Erythroblast (primary cell): ENCODE measurements around the gene SLC17A8.
A peak's percentile ranks its signal among the peaks of the same experiment; 100 is the strongest.

Source experiments
- DNase-seq, 2 experiments: peaks; one replicate each; lab custom pipeline; 2025; lab: John Stamatoyannopoulos, UW
- GATA1 ChIP-seq: IDR thresholded peaks from 2 replicates; pipeline ENCODE4 v1.6.1; 2011; ENCODE audit warnings: low read depth, mild to moderate bottlenecking, control low read depth, low read length, moderate library complexity
- POLR2A ChIP-seq: IDR thresholded peaks from 2 replicates; pipeline ENCODE4 v1.6.1; 2011; ENCODE audit warnings: mild to moderate bottlenecking, low read length

Gene SLC17A8

GRCh38 chr12:100348657-100349454, 8.0 kb upstream of the SLC17A8 start:
- DNase-seq, result peak; percentile 20 to 37
- TF ChIP-seq GATA1 (no peak), POLR2A (no peak)

- TF ChIP-seq GATA1 (no peak), POLR2A (no peak)
- no peak for DNase-seq
Measured at GRCh38 chr12:100359248-100359647, 2.4 kb downstream of the SLC17A8 start.

- no peak for DNase-seq
- TF ChIP-seq GATA1, result no peak
- no peak for TF ChIP-seq POLR2A
Measured at GRCh38 chr12:100359822-100360221, 2.9 kb downstream of the SLC17A8 start.

GRCh38 chr12:100360450-100360849, 3.6 kb downstream of the SLC17A8 start:
- no peak for DNase-seq
- TF ChIP-seq POLR2A, result no peak
- TF ChIP-seq GATA1, result no peak

- TF ChIP-seq GATA1 (no peak), POLR2A (no peak)
- no peak for DNase-seq
Measured at GRCh38 chr12:100364324-100364723, 7.5 kb downstream of the SLC17A8 start.

GRCh38 chr12:100365411-100365810, 8.5 kb downstream of the SLC17A8 start:
- TF ChIP-seq GATA1 (no peak), POLR2A (no peak)
- DNase-seq, result no peak

- TF ChIP-seq POLR2A (no peak), GATA1 (no peak)
- no peak for DNase-seq
Measured at GRCh38 chr12:100368066-100368465, 11.2 kb downstream of the SLC17A8 start.

- TF ChIP-seq POLR2A (no peak), GATA1 (no peak)
- DNase-seq, result no peak
Measured at GRCh38 chr12:100371146-100371545, 14.3 kb downstream of the SLC17A8 start.

- TF ChIP-seq GATA1, result no peak
- TF ChIP-seq POLR2A, result no peak
- no peak for DNase-seq
Measured at GRCh38 chr12:100372853-100373640, 16.2 kb downstream of the SLC17A8 start.

- DNase-seq, result no peak
- TF ChIP-seq GATA1 (no peak), POLR2A (no peak)
Measured at GRCh38 chr12:100375038-100375735, 18.3 kb downstream of the SLC17A8 start.

GRCh38 chr12:100376161-100376560, 19.3 kb downstream of the SLC17A8 start:
- no peak for TF ChIP-seq GATA1

GRCh38 chr12:100381379-100381778, 24.5 kb downstream of the SLC17A8 start:
- TF ChIP-seq POLR2A, result no peak
- no peak for TF ChIP-seq GATA1
- no peak for DNase-seq

More at GRCh38 chr12:100376161-100376560, 19.3 kb downstream of the SLC17A8 start:
- DNase-seq, result no peak

- TF ChIP-seq POLR2A, result no peak
- TF ChIP-seq GATA1, result no peak
- DNase-seq, result no peak
Measured at GRCh38 chr12:100382338-100382737, 25.5 kb downstream of the SLC17A8 start.
